Measurements from ENCODE around the gene WRAP73.
"Not testable (repeated sequence)": the region's sequence is repeated elsewhere in the genome, so short reads cannot be mapped to it uniquely, and the experiment has no call there.

WRAP73 gene

GRCh38 chr1:3599286-3599811 is 50.6 kb downstream of the WRAP73 start:
- no peak for DNase-seq (ENCODE audit: low read depth in 2 of 2)

GRCh38 chr1:3598522-3599285 is 51.2 kb downstream of the WRAP73 start:
- DNase-seq (ENCODE audit: low read depth in 2 of 2), result no peak

- DNase-seq (ENCODE audit: low read depth in 2 of 2), result no peak
These were observed 51.8 kb downstream of the WRAP73 start for GRCh38 chr1:3598051-3598491.

GRCh38 chr1:3597599-3597964 is 52.3 kb downstream of the WRAP73 start:
- DNase-seq (ENCODE audit: low read depth in 2 of 2), result no peak

- DNase-seq (ENCODE audit: low read depth in 2 of 2), result no peak
These were observed 53.0 kb downstream of the WRAP73 start for GRCh38 chr1:3596663-3597598.

GRCh38 chr1:3595949-3596348 is 54.0 kb downstream of the WRAP73 start:
- no peak for DNase-seq (ENCODE audit: low read depth in 2 of 2)

GRCh38 chr1:3594706-3595377 is 55.1 kb downstream of the WRAP73 start:
- no peak for DNase-seq (ENCODE audit: low read depth in 2 of 2)

GRCh38 chr1:3593745-3594144 is 56.2 kb downstream of the WRAP73 start:
- no peak for DNase-seq (ENCODE audit: low read depth in 2 of 2)

GRCh38 chr1:3593334-3593733 is 56.6 kb downstream of the WRAP73 start:
- DNase-seq (ENCODE audit: low read depth in 2 of 2), result no peak

- DNase-seq (ENCODE audit: low read depth in 2 of 2), result no peak
These were observed 58.7 kb downstream of the WRAP73 start for GRCh38 chr1:3590951-3591865.

- no peak for DNase-seq (ENCODE audit: low read depth in 2 of 2)
These were observed 59.7 kb downstream of the WRAP73 start for GRCh38 chr1:3590139-3590763.

- DNase-seq (ENCODE audit: low read depth in 2 of 2), result no peak
These were observed 61.5 kb downstream of the WRAP73 start for GRCh38 chr1:3588395-3588794.

- no peak for DNase-seq (ENCODE audit: low read depth in 2 of 2)
These were observed 62.7 kb downstream of the WRAP73 start for GRCh38 chr1:3586986-3587759.

- DNase-seq (ENCODE audit: low read depth in 2 of 2), result no peak
These were observed 63.8 kb downstream of the WRAP73 start for GRCh38 chr1:3585940-3586568.

- not testable (repeated sequence) for DNase-seq (ENCODE audit: low read depth in 2 of 2)
These were observed 64.5 kb downstream of the WRAP73 start for GRCh38 chr1:3585353-3585868.

- DNase-seq (ENCODE audit: low read depth in 2 of 2), result no peak
These were observed 65.0 kb downstream of the WRAP73 start for GRCh38 chr1:3584915-3585314.

GRCh38 chr1:3583751-3584150 is 66.2 kb downstream of the WRAP73 start:
- DNase-seq (ENCODE audit: low read depth in 2 of 2), result not testable (repeated sequence)

- DNase-seq (ENCODE audit: low read depth in 2 of 2), result no peak
These were observed 68.4 kb downstream of the WRAP73 start for GRCh38 chr1:3581296-3582036.

Measured in stimulated activated CD8-positive, alpha-beta memory T cell treated with anti-CD3 and anti-CD28 coated beads, Interleukin-2, amount 100 ng/mL, for 1 hour (primary cell).